ENCODE measurements around the gene TIMP3.
"Not testable (repeated sequence)": the region's sequence is repeated elsewhere in the genome, so short reads cannot be mapped to it uniquely, and the experiment has no call there.

TIMP3 gene

DNA sequence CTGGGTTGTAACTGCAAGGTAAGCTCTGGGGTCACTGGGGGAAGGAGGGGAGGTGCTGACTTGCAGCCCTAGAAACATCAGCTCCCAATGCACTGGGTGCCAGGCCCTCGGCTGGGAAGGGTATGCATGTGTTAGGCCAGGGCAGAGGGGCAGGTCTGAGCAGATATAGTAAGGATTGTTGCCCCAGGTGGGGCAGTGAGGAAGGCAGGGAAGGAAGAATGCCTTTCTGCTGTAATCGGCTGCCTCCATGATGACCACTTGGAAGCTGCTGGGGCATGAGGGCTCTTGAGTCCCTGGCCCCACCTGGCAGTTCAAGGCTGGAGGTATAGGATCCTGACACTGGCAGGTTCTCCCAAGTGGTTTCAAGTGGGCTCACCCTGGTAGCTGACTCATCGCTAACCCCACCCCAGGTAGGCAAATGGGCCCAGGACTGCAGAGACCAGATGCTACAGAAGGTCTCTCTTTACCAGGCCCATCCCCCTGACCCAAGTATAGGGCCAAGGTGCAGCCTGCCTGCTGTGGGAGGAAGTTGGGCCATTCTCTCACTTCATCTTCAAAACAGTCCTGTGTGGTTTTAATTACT is 56.7 kb downstream of the TIMP3 start:
- DNase-seq = no peak

DNA sequence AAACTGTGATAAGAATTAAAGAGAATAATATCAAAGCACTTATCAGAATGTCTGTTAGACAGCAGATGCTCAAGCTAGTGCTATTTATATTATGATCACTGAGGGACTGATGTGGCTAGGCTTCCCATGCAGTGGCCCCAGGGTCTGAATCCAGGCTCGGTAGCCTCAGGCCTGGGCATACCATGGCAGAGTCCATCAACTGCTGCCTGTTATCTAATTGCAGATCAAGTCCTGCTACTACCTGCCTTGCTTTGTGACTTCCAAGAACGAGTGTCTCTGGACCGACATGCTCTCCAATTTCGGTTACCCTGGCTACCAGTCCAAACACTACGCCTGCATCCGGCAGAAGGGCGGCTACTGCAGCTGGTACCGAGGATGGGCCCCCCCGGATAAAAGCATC is 57.5 kb downstream of the TIMP3 start:
- DNase-seq = no peak

DNA sequence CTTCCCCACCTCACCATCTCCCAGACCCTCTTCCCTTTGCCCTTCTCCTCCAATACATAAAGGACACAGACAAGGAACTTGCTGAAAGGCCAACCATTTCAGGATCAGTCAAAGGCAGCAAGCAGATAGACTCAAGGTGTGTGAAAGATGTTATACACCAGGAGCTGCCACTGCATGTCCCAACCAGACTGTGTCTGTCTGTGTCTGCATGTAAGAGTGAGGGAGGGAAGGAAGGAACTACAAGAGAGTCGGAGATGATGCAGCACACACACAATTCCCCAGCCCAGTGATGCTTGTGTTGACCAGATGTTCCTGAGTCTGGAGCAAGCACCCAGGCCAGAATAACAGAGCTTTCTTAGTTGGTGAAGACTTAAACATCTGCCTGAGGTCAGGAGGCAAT is 58.2 kb downstream of the TIMP3 start:
- no peak for DNase-seq

DNA sequence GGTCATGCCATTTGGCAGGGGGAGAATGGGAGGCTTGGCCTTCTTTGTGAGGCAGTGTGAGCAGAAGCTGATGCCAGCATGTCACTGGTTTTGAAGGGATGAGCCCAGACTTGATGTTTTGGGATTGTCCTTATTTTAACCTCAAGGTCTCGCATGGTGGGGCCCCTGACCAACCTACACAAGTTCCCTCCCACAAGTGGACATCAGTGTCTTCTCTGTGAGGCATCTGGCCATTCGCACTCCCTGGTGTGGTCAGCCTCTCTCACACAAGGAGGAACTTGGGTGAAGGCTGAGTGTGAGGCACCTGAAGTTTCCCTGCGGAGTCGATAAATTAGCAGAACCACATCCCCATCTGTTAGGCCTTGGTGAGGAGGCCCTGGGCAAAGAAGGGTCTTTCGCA is 59.8 kb downstream of the TIMP3 start:
- DNase-seq = no peak

DNA sequence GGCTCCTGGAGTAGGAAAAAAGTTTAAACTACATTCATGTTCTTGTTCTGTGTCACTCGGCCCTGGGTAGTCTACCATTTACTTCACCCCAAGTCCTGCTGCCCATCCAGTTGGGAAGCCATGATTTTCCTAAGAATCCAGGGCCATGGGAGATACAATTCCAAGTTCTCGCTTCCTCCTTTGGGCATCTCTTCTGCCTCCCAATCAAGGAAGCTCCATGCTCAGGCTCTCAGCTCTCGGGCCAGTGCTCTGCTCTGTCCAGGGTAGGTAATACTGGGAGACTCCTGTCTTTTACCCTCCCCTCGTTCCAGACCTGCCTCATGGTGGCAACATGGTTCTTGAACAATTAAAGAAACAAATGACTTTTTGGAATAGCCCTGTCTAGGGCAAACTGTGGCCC is 60.6 kb downstream of the TIMP3 start:
- DNase-seq = no peak

DNA sequence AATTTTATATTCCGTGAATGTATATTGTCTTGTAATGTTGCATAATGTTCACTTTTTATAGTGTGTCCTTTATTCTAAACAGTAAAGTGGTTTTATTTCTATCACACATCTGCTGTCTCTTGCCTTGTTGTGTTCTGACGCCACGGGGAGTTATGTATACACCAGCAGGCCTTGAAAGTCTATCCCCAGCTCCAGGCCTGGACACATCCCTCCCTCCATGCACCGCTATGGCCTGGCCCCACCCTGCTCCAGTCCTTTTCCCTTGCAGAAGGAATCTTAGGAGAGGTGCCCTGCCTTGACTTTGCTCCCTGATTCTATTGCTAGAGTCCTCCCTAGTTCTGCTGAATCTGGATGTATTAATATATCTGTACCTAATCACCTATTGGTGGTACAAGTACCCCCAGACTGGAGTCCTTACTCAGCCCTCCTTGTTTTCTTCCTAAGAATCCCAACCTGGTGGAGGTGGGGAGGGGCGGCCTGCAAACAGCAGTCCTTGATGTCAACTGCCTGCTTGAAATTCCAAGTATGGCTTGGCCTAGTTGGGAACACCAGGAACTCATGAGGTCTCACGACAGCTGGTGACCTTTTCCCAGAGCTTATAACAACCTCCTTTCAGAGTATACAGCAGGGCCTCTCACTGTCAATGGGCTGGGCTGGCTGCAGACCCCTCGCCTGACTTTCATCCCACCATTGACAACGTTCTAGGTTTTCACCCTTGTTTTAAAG is 61.6 kb downstream of the TIMP3 start:
- no peak for DNase-seq

GRCh38 chr22:32864041-32864440 is 62.5 kb downstream of the TIMP3 start:
- DNase-seq = no peak

GRCh38 chr22:32864596-32864995 is 63.1 kb downstream of the TIMP3 start:
- no peak for DNase-seq

- DNase-seq = no peak
Measured at GRCh38 chr22:32866953-32867352, 65.4 kb downstream of the TIMP3 start.

GRCh38 chr22:32868946-32869345 is 67.4 kb downstream of the TIMP3 start:
- DNase-seq = no peak

DNA sequence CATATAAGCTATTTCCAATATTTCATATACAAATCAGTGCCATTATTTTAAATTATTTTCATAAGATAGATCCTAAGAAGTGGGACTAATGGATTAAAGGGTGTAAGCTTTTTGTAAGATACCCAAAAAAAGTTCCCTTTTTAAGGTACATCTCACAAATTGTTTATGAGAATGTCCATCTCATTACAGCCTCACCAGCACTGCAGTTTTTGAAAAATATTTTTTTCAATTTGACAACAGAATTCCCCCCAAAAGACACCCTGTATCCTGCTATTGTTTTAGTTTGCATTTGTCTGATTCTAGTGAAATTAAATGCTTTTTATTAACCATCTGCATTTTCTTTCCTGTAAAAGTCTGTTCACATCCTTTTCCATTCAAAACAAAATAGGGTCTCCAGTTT is 69.0 kb downstream of the TIMP3 start:
- no peak for DNase-seq

GRCh38 chr22:32873604-32874003 is 72.1 kb downstream of the TIMP3 start:
- not testable (repeated sequence) for DNase-seq

- no peak for DNase-seq
Measured at GRCh38 chr22:32874385-32874784, 72.9 kb downstream of the TIMP3 start.

DNA sequence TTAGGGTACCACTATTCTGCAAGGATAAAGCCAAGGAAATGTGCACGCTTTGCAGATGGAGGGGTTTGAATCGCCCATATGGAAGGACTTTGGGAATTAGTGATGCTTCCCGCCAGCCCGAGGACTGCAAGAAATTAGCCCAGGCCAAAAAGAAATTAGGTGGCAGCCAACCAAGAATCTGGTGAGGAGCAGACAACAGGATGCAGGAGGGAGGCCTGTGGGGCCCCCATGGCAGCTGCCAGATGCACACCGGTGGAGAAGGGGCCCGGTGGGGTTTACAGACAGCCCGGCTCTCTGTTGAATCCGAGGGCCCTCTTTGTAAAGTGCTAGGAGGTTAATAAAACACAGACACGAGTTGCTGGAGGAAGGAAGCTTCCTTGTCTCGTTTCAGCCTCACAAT is 73.5 kb downstream of the TIMP3 start:
- no peak for DNase-seq

GRCh38 chr22:32876516-32876915 is 75.0 kb downstream of the TIMP3 start:
- DNase-seq = no peak

- no peak for DNase-seq
Measured at GRCh38 chr22:32877196-32877595, 75.7 kb downstream of the TIMP3 start.

- DNase-seq = no peak
Measured at GRCh38 chr22:32879550-32879949, 78.0 kb downstream of the TIMP3 start.

DNA sequence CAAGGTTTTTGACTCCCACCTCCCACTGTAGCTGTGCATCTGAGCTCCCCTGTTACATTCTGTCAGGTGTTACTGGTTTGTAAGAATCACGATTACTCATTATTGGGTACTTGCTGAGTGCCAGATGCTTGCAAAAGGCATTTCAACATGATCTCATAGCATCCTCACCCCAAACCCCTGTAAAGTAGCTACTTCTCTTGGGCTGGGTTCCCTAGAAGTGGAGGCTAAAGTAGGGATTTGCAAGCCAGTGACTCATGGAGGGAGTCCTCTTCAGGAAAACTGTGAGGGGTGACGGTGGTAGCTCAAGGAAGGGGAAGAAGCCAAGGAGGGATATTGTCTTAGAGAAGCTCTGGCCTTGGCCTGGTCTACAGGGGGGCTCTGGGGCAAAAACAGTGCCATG is 78.6 kb downstream of the TIMP3 start:
- DNase-seq = no peak

DNA sequence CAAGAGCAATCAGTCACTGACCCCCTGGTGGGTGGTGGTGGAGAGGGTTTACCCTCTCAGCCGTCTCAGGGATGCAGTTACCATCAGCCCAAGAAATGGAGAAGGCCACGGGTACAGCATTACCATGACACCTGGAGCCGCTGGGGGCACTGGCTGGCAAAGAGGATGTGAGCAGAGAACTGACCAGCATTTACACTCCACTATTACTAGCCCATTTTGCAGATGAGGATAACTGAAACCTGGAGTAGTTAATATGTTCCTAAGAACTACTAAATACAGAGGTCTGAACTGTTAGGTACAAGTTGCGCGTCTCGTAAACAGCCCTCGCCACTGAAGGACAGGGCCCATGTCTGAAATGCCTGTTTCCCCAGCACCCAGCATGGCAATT is 79.0 kb downstream of the TIMP3 start:
- no peak for DNase-seq

DNA sequence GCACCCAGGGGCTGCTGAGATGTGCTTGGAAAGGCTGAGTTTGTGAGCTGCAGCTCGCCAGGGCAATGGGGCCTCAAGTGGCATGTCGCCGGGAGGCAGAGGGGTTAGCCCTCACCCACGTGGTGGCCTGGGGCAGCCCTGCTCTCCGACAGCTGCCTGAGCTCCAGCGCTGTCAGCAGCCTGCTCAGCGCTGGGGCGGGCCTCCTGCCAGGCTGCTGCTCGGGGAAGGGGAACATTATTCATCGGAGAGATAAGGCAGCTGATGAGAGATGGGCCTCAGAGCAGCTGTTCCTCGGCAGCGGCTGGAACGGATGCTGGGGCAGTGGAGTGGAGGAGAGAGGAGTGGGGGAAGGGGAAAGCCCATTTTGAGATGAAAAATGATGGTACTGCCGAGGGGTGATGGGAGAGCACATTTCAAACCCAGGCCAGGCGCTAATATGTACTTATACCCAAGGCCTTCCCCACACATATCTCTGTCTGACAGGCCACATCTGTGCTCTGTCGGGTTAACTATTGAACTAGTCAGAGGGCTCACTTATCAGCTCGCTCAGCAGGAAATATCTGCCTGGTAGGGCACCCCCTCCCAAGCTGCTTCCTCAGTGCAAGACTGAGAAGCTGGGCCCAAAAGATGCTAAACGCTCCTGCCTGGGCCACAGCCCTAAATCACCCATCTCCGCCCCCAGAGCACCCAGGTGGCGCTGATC is 79.5 kb downstream of the TIMP3 start:
- no peak for DNase-seq

- DNase-seq = no peak
Measured at GRCh38 chr22:32882360-32882755, 80.9 kb downstream of the TIMP3 start.

DNA sequence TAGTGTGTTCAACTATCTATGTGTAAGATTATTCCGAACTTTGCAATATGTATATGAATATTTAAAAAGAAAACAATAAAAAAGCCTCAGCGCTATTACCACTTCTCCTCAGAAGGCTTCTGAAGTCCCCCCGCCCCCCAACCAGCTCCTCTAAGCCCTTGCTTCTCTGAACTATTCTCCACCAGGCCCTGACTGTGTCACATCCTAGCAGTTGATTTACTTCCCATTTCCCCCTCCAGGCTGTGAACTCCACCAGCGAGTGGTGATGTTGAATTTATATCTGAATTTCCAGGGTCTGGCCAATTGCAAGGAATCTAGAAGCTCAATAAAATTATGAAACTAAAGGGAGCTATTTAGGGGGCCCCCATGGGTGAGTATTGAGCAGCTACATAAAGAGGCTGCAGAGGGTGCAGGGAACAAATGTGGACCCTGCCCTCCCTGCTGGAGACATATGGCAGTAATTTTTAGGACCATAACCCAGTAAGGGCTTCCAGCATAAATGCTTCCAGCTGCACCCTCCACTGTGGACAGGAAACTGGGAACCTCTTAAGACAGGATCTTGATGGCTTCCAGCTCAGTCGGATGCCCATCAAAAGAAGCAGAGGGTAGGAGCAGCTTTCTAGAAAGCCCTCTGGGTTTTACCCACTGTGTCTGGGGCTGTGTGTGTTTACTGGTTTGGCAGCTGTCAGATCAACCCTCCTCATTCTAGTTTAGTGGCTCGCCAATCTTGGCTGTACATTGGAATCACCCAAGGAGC is 81.4 kb downstream of the TIMP3 start:
- no peak for DNase-seq

- DNase-seq = no peak
Measured at GRCh38 chr22:32887324-32887980, 85.9 kb downstream of the TIMP3 start.
